Progenitor cell of endocrine pancreas (in vitro differentiated cells): Measurements from ENCODE around the gene OSGEPL1. TPM values are rescaled to one million over a fixed set of nuclear protein-coding genes. Genes with fewer than 3 reads are reported as not detected.

Experiments used
- DNase-seq: peaks from one replicate; pipeline ENCODE4 v3.0.0; 2021; ENCODE audit warnings: low spot score; ENCODE audit not compliant: unreplicated experiment
- H3K27ac Mint-ChIP-seq: 2 replicates; pipeline ENCODE4 v1.8.0; 2021; ENCODE audit warnings: mild to moderate bottlenecking, moderate library complexity, mixed read lengths
- H3K27me3 Mint-ChIP-seq: 2 replicates; pipeline ENCODE4 v1.8.0; 2021; ENCODE audit warnings: mixed read lengths
- H3K36me3 Mint-ChIP-seq: 2 replicates; pipeline ENCODE4 v1.8.0; 2022; ENCODE audit warnings: mixed read lengths; ENCODE audit not compliant: insufficient read depth
- H3K4me1 Mint-ChIP-seq: 2 replicates; pipeline ENCODE4 v1.8.0; 2021; ENCODE audit warnings: low read depth, mixed read lengths
- H3K4me3 Mint-ChIP-seq: 2 replicates; pipeline ENCODE4 v1.8.0; 2021; ENCODE audit warnings: low read depth, mild to moderate bottlenecking, moderate library complexity, mixed read lengths
- H3K9me3 Mint-ChIP-seq: 2 replicates; pipeline ENCODE4 v1.8.0; 2021; ENCODE audit warnings: low read depth, mixed read lengths
- long read RNA-seq: library from polyadenylated mRNA; unstranded; transcript quantifications from one replicate; pipeline ENCODE4 v2.0.0, GENCODE V29; 2020
- total RNA-seq: library from RNA; stranded (reverse); gene quantifications from 2 replicates; pipeline ENCODE4 v1.2.1, GENCODE V29; 2021
- TF ChIP-seq, protein P1 (sequence below): fragments of 200-600 bp; sonication (generic); IDR thresholded peaks from one replicate; pipeline ENCODE4 v1.5.0; 2021; ENCODE audit warnings: antibody characterized with exemption, mild to moderate bottlenecking; ENCODE audit not compliant: unreplicated experiment

Gene OSGEPL1
- total RNA-seq, result 12.1 and 12.8 TPM in 2 replicates
- long read RNA-seq, partial matches to known transcripts, result 4 of 83 reads
- long read RNA-seq, other reads (novel, unspliced or antisense), result 73 of 83 reads

GRCh38 chr2:189762551-189763298 is at the start of gene OSGEPL1:
TSS of gene OSGEPL1 (minus strand) at chr2:189762792. CDS start at chr2:189761640, 1,152 bp downstream.
- H3K9me3 Mint-ChIP-seq, result no peaks in the 10 kb centered on the region

GRCh38 chr2:189803431-189803830 is 40.8 kb upstream of the OSGEPL1 start:
- Mint-ChIP-seq H3K36me3 (peaks cover 6% of the 10 kb centered on the region), H3K9me3 (no peaks in the 10 kb centered on the region), H3K27me3 (no peaks in the 10 kb centered on the region), H3K27ac (no peak overlapping the region), H3K4me1 (no peaks in the 10 kb centered on the region), H3K4me3 (no peak overlapping the region)
- DNase-seq, result no peak
- TF ChIP-seq, protein P1, sequence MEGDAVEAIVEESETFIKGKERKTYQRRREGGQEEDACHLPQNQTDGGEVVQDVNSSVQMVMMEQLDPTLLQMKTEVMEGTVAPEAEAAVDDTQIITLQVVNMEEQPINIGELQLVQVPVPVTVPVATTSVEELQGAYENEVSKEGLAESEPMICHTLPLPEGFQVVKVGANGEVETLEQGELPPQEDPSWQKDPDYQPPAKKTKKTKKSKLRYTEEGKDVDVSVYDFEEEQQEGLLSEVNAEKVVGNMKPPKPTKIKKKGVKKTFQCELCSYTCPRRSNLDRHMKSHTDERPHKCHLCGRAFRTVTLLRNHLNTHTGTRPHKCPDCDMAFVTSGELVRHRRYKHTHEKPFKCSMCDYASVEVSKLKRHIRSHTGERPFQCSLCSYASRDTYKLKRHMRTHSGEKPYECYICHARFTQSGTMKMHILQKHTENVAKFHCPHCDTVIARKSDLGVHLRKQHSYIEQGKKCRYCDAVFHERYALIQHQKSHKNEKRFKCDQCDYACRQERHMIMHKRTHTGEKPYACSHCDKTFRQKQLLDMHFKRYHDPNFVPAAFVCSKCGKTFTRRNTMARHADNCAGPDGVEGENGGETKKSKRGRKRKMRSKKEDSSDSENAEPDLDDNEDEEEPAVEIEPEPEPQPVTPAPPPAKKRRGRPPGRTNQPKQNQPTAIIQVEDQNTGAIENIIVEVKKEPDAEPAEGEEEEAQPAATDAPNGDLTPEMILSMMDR, result no peak

More at GRCh38 chr2:189762551-189763298, at the start of gene OSGEPL1:
- peak; percentile 79 for DNase-seq
- Mint-ChIP-seq H3K4me1 (peaks cover 4% of the 10 kb centered on the region), H3K36me3 (peaks cover 12% of the 10 kb centered on the region), H3K27ac (peak within 1 kb of the TSS; percentile 94), H3K27me3 (no peaks in the 10 kb centered on the region), H3K4me3 (peak within 1 kb of the TSS; percentile 88)
- TF ChIP-seq, protein P1, result peak; percentile 62

- Mint-ChIP-seq H3K27ac (no peak overlapping the region), H3K27me3 (no peaks in the 10 kb centered on the region)
- TF ChIP-seq, protein P1, result no peak
These were observed 39.9 kb upstream of the OSGEPL1 start for GRCh38 chr2:189802396-189802912.

GRCh38 chr2:189799531-189799930 is 36.9 kb upstream of the OSGEPL1 start:
- TF ChIP-seq, protein P1, result no peak

More at GRCh38 chr2:189802396-189802912, 39.9 kb upstream of the OSGEPL1 start:
- H3K4me1 Mint-ChIP-seq, result no peaks in the 10 kb centered on the region
- H3K36me3 Mint-ChIP-seq, result peaks cover 4% of the 10 kb centered on the region
- DNase-seq, result no peak
- no peak overlapping the region for H3K4me3 Mint-ChIP-seq
- no peaks in the 10 kb centered on the region for H3K9me3 Mint-ChIP-seq

GRCh38 chr2:189799030-189799331 is 36.4 kb upstream of the OSGEPL1 start:
- no peaks in the 10 kb centered on the region for H3K27me3 Mint-ChIP-seq
- no peak overlapping the region for H3K27ac Mint-ChIP-seq
- DNase-seq, result no peak
- no peaks in the 10 kb centered on the region for H3K9me3 Mint-ChIP-seq
- H3K4me1 Mint-ChIP-seq, result no peaks in the 10 kb centered on the region
- H3K36me3 Mint-ChIP-seq, result peaks cover 4% of the 10 kb centered on the region
- no peak overlapping the region for H3K4me3 Mint-ChIP-seq
- TF ChIP-seq, protein P1, result no peak

More at GRCh38 chr2:189799531-189799930, 36.9 kb upstream of the OSGEPL1 start:
- H3K9me3 Mint-ChIP-seq, result no peaks in the 10 kb centered on the region
- H3K27me3 Mint-ChIP-seq, result no peaks in the 10 kb centered on the region
- H3K36me3 Mint-ChIP-seq, result peaks cover 4% of the 10 kb centered on the region
- H3K4me1 Mint-ChIP-seq, result no peaks in the 10 kb centered on the region
- H3K4me3 Mint-ChIP-seq, result no peak overlapping the region
- no peak for DNase-seq
- H3K27ac Mint-ChIP-seq, result peak overlapping the region; percentile 56
